ELF-1 (cell line): Measurements from ENCODE around the gene SUN1.

ENCODE experiments used
- DNase-seq: peaks from one replicate; pipeline ENCODE4 v3.0.0-alpha.2; 2016; ENCODE audit warnings: low read depth, low spot score

The SUN1 gene

DNA sequence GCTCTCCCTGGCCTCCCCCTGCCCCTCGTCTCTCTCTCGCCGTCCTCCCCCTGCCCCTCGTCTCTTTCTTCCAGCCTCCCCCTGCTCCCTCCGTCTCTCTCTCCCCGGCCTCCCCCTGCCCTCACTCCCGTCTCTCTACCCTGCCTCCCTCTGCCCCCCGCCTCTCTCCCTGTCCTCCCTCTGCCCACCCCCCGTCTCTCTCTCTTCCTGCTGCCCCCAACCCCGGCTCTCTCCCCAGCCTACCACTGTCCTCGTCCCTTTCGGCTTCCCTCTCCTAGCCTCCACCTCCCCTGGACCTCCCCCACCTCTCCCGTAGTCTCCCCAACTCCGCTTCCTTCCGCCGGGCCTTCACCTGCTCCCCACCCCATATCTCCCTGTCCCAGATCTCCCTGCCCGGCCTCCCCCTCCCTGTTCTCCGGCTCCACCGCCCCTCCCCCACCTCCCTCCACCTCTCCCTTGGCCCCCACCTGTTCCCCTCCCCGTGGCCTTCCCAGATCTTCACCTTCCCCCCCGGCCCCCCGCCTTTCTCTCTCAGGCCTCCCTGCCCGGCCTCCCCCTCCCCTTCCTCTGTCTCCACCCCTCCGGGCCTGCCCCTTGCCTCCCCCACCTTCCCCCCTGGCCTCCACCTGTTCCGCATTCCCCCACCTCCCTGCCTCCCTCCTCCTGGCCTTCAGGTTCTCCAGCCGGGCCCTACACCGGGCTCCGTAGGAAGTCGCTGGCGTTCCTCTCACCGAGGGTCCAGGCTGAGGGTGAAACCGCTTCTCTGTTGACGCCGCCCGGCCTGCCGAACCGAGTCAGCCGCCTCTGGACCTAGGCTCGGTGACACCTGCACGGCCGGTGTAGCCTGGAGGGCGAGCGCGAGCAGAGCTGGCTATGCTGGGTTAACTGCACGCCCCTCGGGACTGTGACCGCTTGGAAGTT, 45.3 kb downstream of the SUN1 start:
- no peak for DNase-seq

DNA sequence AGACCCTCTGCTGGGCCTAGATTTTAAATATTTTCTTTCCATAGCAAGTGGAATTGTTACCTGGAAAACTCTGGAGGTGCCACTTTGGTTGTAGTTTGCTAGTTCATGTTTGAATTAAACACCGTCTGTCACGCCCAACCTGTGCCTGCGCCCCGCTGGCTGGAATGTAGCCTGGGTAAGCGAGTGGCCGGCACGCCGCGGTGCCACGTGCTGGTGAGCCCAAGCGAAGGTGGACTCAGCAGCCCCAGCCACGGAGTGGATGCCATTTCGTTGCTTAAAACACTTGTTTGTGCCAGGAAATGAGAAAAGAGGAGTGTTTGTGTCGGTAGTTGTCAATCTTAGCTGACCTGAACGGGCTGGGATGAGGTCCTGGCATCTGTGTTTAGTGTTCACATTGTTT, 46.8 kb downstream of the SUN1 start:
- DNase-seq, result no peak

DNA sequence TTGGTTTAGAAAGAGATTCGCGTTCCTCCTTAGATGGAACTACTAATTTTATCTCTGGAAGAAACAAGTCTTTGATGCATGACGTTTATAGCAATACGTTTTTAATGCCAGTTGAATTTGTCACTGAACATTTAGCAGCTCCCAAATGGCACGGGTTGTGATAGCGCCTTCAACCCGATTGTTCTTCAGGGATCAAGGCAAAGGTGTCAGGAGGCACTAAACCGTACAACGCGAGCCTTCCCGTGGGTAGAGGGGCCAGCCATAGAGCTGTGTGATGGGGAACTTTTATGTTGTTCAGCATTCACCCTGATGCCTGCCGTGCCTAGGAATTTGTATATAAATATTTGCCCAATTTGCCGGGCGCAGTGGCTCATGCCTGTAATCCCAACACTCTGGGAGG, 47.4 kb downstream of the SUN1 start:
- DNase-seq, result no peak

GRCh38 chr7:880450-880849, 48.2 kb downstream of the SUN1 start:
- DNase-seq, result no peak

GRCh38 chr7:881441-882234, 49.4 kb downstream of the SUN1 start:
- no peak for DNase-seq

DNA sequence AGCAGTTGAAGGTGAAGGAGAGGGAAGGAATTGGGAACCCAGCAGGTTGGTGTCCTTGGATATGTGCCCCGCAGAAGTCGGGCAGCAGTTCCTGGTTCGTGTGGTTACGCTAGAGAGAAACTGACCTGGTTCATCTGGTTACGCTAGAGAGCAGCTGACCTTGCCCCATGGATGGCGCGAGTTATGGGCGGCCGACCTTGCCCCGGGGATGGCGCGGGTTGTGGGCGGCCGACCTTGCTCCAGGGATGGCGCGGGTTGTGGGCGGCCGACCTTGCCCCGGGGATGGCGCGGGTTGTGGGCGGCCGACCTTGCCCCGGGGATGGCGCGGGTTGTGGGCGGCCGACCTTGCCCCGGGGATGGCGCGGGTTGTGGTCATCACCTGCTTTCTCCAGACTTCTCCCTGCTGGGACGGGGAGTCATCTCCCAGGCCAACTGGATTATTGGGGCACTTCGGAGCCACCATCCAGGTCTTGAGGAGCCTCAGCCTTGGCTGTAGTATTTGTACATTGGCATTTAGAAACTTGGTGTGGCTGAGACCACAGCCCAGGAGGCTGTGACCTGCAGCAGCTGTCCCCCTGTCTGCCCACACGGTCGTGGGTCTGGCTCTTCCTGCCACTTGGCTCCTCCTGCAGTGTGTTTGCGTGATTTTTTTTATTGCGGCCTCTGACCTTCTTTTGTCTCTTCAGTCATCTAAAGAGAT, 50.2 kb downstream of the SUN1 start:
- DNase-seq, result no peak

DNA sequence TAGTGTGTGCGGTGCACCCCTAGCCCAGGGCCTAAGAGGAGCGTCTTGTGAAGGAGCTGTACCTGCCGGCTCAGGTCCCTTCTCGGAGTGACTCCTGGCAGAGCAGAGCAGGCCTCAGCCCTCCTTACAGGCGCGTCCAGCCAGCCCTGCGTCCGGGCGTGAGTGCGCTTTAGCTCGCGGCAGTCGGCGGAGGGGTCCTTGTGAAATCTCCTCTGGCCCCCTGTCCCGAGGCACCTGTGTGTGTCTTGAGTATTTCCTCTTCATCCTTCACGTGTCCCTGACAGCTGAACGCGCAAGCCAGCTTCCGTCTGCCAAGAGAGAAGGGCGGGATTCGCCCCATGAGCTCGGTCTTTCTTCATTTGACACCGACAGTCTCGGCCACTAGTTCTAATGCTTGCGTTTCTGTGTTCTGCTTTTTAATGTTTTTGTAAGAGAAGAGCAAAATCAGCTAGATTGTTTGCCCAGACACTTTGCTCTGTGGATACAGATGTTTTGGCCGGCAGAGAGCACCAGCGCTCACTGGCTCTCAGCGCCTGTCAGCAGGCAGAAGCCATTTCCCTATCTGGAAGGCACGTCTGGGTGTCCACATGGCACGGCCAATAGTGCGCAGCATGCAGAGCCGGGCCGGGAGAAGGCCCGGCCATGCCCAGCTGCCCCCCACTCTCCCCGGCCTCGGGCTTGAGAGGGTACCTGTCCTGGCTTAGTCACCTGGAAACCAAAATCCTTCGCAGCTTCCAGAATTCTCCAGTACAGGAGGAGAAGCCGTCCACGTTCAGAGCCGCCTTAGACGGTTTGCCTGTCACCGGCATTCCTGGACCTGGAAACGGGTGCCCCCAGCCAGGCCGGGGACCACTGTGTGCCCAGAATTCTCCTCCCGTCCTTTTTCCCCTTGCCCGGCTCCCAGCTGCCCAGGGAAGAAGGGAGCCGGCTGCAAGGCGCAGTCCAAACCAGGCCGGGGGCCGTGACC, 51.1 kb downstream of the SUN1 start:
- DNase-seq, result no peak

- no peak for DNase-seq
Observed at GRCh38 chr7:884191-885003, 52.1 kb downstream of the SUN1 start.

DNA sequence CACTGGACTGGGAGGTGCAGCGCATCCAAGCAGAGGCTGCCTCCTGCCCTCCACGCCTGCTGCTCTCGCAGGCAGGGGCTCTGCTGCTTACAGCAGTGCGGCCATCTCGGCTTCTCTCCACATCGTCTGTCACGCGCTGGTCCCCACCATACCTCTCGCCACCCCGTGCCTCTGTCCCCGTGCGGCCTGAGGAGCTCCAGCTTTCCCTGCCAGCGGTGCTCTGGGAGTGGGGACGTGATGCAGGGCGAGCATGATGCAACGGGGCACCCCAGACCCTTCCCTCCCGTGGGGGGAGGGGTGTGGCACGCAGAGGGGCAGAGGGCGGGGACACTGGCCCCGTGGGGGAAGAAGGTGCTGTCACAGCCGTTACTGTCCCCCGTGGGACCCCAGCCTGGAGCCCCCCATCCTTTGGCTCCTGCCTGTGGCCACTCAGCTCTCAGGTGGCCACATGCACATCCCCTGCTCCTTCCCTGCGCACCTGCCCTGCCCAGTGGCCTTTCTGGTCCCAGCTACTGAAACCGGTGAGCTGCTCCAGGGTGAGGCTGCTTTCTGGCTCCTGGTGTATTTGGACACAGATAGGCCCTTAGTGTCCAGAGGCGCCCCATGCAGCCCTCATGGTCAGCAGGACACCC, 53.1 kb downstream of the SUN1 start:
- no peak for DNase-seq

GRCh38 chr7:885893-886625, 53.8 kb downstream of the SUN1 start:
- no peak for DNase-seq

DNA sequence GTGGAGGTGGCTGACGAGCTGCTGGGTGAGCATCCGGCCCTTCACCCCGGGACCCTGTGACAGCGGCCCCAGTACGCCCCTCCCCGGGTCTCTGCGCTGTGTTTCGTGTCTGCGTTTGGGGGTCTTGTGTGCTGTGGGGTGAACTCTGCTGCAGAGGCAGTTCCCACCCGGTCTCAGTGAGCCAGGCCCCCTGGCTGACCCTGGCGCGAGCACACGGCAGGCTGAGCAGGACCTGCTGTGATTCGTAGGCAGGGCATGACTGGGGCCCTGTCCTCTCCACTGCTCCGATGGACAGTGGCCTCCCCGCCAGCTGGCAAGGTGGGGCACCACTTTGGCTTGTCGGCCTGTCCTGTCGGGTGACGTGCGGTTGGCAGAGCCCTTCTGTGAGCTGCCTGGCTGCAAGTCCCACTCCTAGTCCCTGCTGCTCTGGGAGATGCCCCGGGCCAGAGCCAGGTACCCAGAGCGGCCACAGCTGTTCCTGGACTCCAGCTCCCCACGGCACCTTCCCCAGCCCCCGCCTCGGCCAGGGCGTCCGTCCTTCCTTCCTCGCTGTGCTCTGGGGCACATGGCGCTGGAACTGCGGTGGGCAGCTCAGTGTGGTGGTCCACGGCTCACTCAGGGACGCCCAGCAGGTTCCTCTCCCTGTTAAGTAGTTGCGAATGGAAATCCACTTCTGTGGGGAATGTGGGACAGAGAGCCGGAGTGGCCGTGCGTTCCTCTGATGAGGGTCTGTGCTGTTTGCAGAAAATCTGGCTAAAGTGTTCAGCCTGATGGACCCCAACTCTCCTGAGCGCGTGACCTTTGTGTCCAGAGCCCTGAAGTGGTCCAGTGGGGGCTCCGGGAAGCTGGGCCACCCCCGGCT, 54.6 kb downstream of the SUN1 start:
- DNase-seq, result no peak

DNA sequence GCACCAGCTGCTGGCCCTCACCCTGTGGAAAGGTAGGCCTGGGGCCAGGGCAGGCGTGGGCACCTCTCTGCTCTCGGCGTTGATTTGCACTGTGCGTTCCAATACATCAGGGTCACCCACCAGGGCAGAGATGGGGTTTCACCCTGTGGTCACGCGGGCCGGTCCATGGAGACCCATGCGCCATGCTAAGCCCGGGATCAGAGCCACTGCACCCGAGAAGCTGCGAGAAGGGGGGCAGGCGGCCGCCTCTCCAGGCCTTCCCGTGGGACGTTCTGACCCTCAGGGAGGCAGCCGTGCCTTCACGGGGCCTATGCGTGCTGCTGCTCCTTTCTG, 55.2 kb downstream of the SUN1 start:
- DNase-seq, result no peak

GRCh38 chr7:888081-889024, 56.1 kb downstream of the SUN1 start:
- DNase-seq, result no peak

- no peak for DNase-seq
Observed at GRCh38 chr7:889025-889390, 56.7 kb downstream of the SUN1 start.

DNA sequence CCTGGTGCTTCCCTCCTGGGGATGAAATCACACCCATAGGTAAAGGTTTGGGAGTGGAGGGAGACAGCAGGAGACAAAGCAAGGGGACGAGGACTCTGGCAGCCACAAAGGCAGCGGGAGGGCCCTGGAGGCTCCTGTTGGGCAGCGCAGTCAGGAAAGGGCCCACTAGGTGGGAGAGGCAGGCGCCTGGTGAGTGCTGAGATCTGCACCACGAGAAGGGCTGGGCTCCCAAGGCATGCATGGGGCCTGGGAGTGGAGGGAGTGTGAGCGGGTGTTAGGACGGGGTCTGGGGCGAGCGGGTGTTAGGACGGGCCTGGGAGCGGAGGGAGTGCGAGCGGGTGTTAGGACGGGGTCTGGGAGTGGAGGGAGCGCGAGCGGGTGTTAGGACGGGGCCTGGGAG, 57.1 kb downstream of the SUN1 start:
- DNase-seq, result no peak

DNA sequence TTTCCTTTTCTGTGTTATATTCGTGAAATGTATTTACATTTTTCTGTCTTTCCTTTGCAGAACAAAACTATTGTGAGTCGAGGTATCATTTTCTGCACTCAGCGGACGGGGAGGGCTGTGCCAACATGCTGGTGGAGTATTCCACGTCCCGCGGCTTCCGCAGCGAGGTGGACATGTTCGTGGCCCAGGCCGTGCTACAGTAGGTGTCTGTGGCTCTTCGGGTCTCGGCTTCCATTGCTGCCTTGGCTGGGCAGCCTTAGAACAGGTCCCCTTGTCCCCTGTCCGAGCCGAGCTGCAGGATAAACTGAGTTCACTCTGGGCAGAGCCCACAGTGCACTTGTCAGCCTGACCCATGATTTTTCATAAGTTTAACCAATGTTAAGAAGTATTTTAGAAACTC, 58.6 kb downstream of the SUN1 start:
- no peak for DNase-seq

DNA sequence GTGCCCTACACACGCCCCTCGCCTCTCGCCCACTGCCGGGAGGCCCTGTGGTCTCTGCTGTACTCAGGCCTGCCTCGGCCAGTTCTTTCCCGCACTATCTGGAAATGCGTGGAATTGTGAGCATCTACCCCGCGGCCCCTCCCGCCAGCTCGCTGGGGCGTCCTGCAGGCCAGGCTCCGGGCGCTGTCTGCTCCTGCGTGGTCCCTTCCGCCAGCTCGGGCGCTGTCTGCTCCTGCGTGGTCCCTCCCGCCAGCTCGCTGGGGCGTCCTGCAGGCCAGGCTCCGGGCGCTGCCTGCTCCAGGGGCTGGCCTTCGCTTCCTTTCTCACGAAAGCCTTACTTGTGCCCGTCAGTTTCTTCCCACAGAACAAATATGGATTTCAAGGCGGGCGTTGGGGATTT, 59.0 kb downstream of the SUN1 start:
- no peak for DNase-seq
